ENCODE measurements around the gene GPR132.

DNA sequence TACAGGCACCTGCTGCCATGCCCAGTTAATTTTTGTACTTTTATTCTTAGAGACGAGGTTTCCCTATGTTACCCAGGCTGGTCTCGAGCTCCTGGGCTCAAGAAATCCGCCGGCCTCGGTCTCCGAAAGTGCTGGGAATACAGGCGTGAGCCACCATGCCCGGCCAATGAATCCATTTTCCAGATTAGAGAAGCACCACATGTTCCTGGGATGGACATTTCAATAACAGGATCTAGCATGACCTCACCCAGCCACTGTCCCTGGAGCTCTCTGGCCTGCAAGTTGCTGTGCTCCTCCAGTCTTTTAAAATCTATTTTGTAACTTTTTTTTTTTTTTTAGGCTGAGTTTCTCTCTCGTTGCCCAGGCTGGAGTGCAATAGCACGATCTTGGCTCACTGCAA, 2.2 kb downstream of the GPR132 start:
- TF ChIP-seq, protein P1, sequence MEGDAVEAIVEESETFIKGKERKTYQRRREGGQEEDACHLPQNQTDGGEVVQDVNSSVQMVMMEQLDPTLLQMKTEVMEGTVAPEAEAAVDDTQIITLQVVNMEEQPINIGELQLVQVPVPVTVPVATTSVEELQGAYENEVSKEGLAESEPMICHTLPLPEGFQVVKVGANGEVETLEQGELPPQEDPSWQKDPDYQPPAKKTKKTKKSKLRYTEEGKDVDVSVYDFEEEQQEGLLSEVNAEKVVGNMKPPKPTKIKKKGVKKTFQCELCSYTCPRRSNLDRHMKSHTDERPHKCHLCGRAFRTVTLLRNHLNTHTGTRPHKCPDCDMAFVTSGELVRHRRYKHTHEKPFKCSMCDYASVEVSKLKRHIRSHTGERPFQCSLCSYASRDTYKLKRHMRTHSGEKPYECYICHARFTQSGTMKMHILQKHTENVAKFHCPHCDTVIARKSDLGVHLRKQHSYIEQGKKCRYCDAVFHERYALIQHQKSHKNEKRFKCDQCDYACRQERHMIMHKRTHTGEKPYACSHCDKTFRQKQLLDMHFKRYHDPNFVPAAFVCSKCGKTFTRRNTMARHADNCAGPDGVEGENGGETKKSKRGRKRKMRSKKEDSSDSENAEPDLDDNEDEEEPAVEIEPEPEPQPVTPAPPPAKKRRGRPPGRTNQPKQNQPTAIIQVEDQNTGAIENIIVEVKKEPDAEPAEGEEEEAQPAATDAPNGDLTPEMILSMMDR (IDR thresholded peaks at IDR 0.05) = no peak
- TF ChIP-seq POLR2A (IDR thresholded peaks at IDR 0.05) = no peak
- TF ChIP-seq POLR2AphosphoS5 (IDR thresholded peaks at IDR 0.05) = no peak
